Measurements from ENCODE around the gene PHACTR2. TPM values are rescaled to one million over a fixed set of nuclear protein-coding genes. Genes with fewer than 3 reads are reported as not detected.
"Not testable (repeated sequence)": the region's sequence is repeated elsewhere in the genome, so short reads cannot be mapped to it uniquely, and the experiment has no call there.

Gene PHACTR2
- total RNA-seq, 2 donors from 2014 or later, result 68.5 to 87.7 TPM

DNA sequence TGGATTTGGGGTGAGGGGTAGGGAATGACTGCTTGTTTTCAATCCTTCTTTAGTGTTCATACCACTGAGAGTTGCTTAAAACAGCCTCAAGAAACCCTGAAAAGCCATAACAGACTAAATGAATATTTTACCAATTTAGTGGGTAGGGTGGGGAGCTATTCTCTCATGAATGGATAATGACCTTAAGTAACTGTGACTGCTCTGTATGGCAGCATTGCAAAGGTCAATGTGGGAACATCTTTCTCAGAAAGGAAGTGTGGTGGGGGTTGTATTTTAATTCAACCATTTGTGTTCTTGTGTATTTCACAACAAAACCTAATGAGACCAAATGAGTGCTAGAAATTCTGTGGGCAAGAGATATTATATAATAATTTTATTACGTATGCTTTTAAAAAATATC lies 55.7 kb downstream of the PHACTR2 start:
- H3K27me3 ChIP-seq (replicated peaks; ENCODE audit: insufficient read depth), result no peaks in the 10 kb centered on the region
- no peaks in the 10 kb centered on the region for H3K36me3 ChIP-seq
- H3K4me1 ChIP-seq (ENCODE audit: control insufficient read depth in 1 of 2, low read depth in 2 of 2), result peaks cover 14 to 31% of the 10 kb centered on the region in 2 donors
- DNase-seq (ENCODE audit: low spot score), result no peak
- TF ChIP-seq, protein P1, sequence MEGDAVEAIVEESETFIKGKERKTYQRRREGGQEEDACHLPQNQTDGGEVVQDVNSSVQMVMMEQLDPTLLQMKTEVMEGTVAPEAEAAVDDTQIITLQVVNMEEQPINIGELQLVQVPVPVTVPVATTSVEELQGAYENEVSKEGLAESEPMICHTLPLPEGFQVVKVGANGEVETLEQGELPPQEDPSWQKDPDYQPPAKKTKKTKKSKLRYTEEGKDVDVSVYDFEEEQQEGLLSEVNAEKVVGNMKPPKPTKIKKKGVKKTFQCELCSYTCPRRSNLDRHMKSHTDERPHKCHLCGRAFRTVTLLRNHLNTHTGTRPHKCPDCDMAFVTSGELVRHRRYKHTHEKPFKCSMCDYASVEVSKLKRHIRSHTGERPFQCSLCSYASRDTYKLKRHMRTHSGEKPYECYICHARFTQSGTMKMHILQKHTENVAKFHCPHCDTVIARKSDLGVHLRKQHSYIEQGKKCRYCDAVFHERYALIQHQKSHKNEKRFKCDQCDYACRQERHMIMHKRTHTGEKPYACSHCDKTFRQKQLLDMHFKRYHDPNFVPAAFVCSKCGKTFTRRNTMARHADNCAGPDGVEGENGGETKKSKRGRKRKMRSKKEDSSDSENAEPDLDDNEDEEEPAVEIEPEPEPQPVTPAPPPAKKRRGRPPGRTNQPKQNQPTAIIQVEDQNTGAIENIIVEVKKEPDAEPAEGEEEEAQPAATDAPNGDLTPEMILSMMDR (IDR thresholded peaks at IDR 0.05), result no peak
- ATAC-seq (ENCODE audit: insufficient number of reproducible peaks, low FRiP score, low read depth), result no peak
- H3K4me3 ChIP-seq, result no peak overlapping the region
- H3K9me3 ChIP-seq, result no peaks in the 10 kb centered on the region
- no peak overlapping the region for H3K27ac ChIP-seq

DNA sequence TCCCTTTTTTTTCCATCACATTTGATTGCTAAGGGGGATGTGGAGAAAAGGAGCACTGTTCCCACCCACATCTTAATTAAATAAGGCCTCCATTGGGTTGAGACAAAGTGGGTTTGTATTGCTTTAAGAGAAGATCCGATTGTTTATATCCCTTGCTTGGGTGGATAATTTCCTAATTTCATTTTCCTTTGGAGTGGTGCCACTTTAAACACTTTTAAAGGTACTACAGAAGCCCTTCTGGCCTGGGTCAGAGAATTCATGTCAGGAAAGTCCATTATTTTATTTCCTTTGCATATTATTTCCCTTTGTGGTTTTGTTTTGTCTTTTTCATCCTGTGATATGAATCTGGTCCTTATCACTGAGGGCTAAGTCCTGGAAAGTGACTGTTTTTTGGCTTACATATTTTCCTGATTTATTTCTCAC lies 56.9 kb downstream of the PHACTR2 start:
- no peak overlapping the region for H3K4me3 ChIP-seq
- H3K27me3 ChIP-seq (replicated peaks; ENCODE audit: insufficient read depth), result no peaks in the 10 kb centered on the region
- H3K27ac ChIP-seq, result no peak overlapping the region
- TF ChIP-seq, protein P1 (IDR thresholded peaks at IDR 0.05), result no peak
- DNase-seq (ENCODE audit: low spot score) (no peak), ATAC-seq (ENCODE audit: insufficient number of reproducible peaks, low FRiP score, low read depth) (no peak)
- peaks cover 14 to 34% of the 10 kb centered on the region in 2 donors for H3K4me1 ChIP-seq (ENCODE audit: control insufficient read depth in 1 of 2, low read depth in 2 of 2)
- no peaks in the 10 kb centered on the region for H3K36me3 ChIP-seq
- no peaks in the 10 kb centered on the region for H3K9me3 ChIP-seq

- not testable (repeated sequence) for H3K27me3 ChIP-seq (replicated peaks; ENCODE audit: insufficient read depth); H3K27ac ChIP-seq; H3K9me3 ChIP-seq; ATAC-seq (ENCODE audit: insufficient number of reproducible peaks, low FRiP score, low read depth); H3K4me3 ChIP-seq; DNase-seq (ENCODE audit: low spot score); H3K36me3 ChIP-seq
- H3K4me1 ChIP-seq (ENCODE audit: control insufficient read depth in 1 of 2, low read depth in 2 of 2), result peaks cover 18 to 39% of the 10 kb centered on the region in 2 donors
Measured at GRCh38 chr6:143738072-143738690, 60.4 kb downstream of the PHACTR2 start.

GRCh38 chr6:143739341-143739851 lies 61.6 kb downstream of the PHACTR2 start:
- no peaks in the 10 kb centered on the region for H3K36me3 ChIP-seq
- H3K27me3 ChIP-seq (replicated peaks; ENCODE audit: insufficient read depth), result no peaks in the 10 kb centered on the region
- H3K27ac ChIP-seq, result no peak overlapping the region
- ATAC-seq (ENCODE audit: insufficient number of reproducible peaks, low FRiP score, low read depth) (no peak), DNase-seq (ENCODE audit: low spot score) (no peak)
- TF ChIP-seq, protein P1 (IDR thresholded peaks at IDR 0.05), result no peak
- no peak overlapping the region for H3K4me3 ChIP-seq
- H3K9me3 ChIP-seq, result no peaks in the 10 kb centered on the region
- peaks cover 24 to 47% of the 10 kb centered on the region in 2 donors for H3K4me1 ChIP-seq (ENCODE audit: control insufficient read depth in 1 of 2, low read depth in 2 of 2)

- Histone ChIP-seq H3K4me3 (no peak overlapping the region), H3K27ac (no peak overlapping the region), H3K27me3 (replicated peaks; ENCODE audit: insufficient read depth) (no peaks in the 10 kb centered on the region), H3K36me3 (no peaks in the 10 kb centered on the region), H3K9me3 (no peaks in the 10 kb centered on the region), H3K4me1 (ENCODE audit: control insufficient read depth in 1 of 2, low read depth in 2 of 2) (peaks cover 27 to 47% of the 10 kb centered on the region in 2 donors)
- DNase-seq (ENCODE audit: low spot score) (no peak), ATAC-seq (ENCODE audit: insufficient number of reproducible peaks, low FRiP score, low read depth) (no peak)
- TF ChIP-seq, protein P1 (IDR thresholded peaks at IDR 0.05), result no peak
Measured at GRCh38 chr6:143740213-143740612, 62.4 kb downstream of the PHACTR2 start.

Data from thoracic aorta (tissue), 2 donors.